Astrocyte (in vitro differentiated cells and primary cell): Measurements from ENCODE around the gene LRRC41. TPM values are rescaled to one million over a fixed set of nuclear protein-coding genes. Genes with fewer than 3 reads are reported as not detected.

ENCODE experiments used
- DNase-seq: peaks from one replicate; pipeline ENCODE4 v3.0.0-alpha.2; 2010; ENCODE audit warnings: low read depth
- FAIRE-seq: peaks from 2 replicates; lab custom pipeline; 2011; peaks lifted over from hg19 to GRCh38; lab: Jason Lieb, UNC
- H2AFZ ChIP-seq: 2 replicates; pipeline ENCODE4 v1.6.0; 2012; ENCODE audit warnings: low read depth, low read length, inconsistent platforms
- H3K27ac ChIP-seq: 2 replicates; pipeline ENCODE4 v1.5.1; 2011; ENCODE audit warnings: low read depth, low read length, inconsistent platforms
- H3K27me3 ChIP-seq: 2 replicates; pipeline ENCODE4 v1.6.0; 2011; ENCODE audit warnings: low read length, inconsistent platforms; ENCODE audit not compliant: insufficient read depth
- H3K36me3 ChIP-seq: 2 replicates; pipeline ENCODE4 v1.5.1; 2011; ENCODE audit warnings: low read length, inconsistent platforms; ENCODE audit not compliant: insufficient read depth
- H3K4me1 ChIP-seq: 2 replicates; pipeline ENCODE4 v1.5.1; 2011; ENCODE audit warnings: low read length, inconsistent platforms; ENCODE audit not compliant: insufficient read depth
- H3K4me2 ChIP-seq: 2 replicates; pipeline ENCODE4 v1.6.0; 2012; ENCODE audit warnings: low read length, inconsistent platforms
- H3K4me3 ChIP-seq: 2 replicates; pipeline ENCODE4 v1.5.1; 2011; ENCODE audit warnings: low read depth, mild to moderate bottlenecking, low read length, inconsistent platforms; ENCODE audit not compliant: insufficient read depth
- H3K79me2 ChIP-seq: 2 replicates; pipeline ENCODE4 v1.6.0; 2012; ENCODE audit warnings: mild to moderate bottlenecking, low read length, inconsistent platforms; ENCODE audit not compliant: insufficient read depth
- H3K9ac ChIP-seq: 2 replicates; pipeline ENCODE4 v1.6.0; 2012; ENCODE audit warnings: mild to moderate bottlenecking, low read length, inconsistent platforms
- H3K9me3 ChIP-seq: 2 replicates; pipeline ENCODE4 v1.5.1; 2012; ENCODE audit warnings: low read depth, mild to moderate bottlenecking, low read length, inconsistent platforms; ENCODE audit not compliant: insufficient read depth
- H4K20me1 ChIP-seq: 2 replicates; pipeline ENCODE4 v1.6.0; 2012; ENCODE audit warnings: low read length, inconsistent platforms; ENCODE audit not compliant: insufficient read depth
- H3K27ac Mint-ChIP-seq: one replicate; pipeline ENCODE4 v1.8.0; 2021; ENCODE audit warnings: mild to moderate bottlenecking, mixed read lengths; ENCODE audit not compliant: unreplicated experiment
- H3K27me3 Mint-ChIP-seq: one replicate; pipeline ENCODE4 v1.8.0; 2021; ENCODE audit warnings: low read depth, mixed read lengths; ENCODE audit not compliant: unreplicated experiment
- H3K36me3 Mint-ChIP-seq: one replicate; pipeline ENCODE4 v1.8.0; 2021; ENCODE audit warnings: low read depth, mixed read lengths; ENCODE audit not compliant: unreplicated experiment
- H3K4me1 Mint-ChIP-seq: one replicate; pipeline ENCODE4 v1.8.0; 2021; ENCODE audit warnings: low read depth, mixed read lengths; ENCODE audit not compliant: unreplicated experiment
- H3K4me3 Mint-ChIP-seq: one replicate; pipeline ENCODE4 v1.8.0; 2021; ENCODE audit warnings: mild to moderate bottlenecking, moderate library complexity, mixed read lengths; ENCODE audit not compliant: unreplicated experiment
- H3K9me3 Mint-ChIP-seq: one replicate; pipeline ENCODE4 v1.8.0; 2021; ENCODE audit warnings: mild to moderate bottlenecking, mixed read lengths; ENCODE audit not compliant: unreplicated experiment
- EZH2 ChIP-seq: IDR thresholded peaks from 2 replicates; pipeline ENCODE4 v1.6.1; 2012; ENCODE audit warnings: mild to moderate bottlenecking, low read length, inconsistent platforms; ENCODE audit not compliant: insufficient read depth
- total RNA-seq: library from RNA; stranded (reverse); gene quantifications from 2 replicates; pipeline ENCODE4 v1.2.1, GENCODE V29; 2021
- TF ChIP-seq, protein P1 (sequence below): IDR thresholded peaks from 2 replicates; pipeline ENCODE4 v1.5.1; 2011; ENCODE audit warnings: low read depth, mild to moderate bottlenecking, inconsistent platforms, low read length, moderate library complexity; ENCODE audit not compliant: insufficient read depth

Gene LRRC41
- total RNA-seq, 1 donor from 2014 or later, result 88.2 TPM

DNA sequence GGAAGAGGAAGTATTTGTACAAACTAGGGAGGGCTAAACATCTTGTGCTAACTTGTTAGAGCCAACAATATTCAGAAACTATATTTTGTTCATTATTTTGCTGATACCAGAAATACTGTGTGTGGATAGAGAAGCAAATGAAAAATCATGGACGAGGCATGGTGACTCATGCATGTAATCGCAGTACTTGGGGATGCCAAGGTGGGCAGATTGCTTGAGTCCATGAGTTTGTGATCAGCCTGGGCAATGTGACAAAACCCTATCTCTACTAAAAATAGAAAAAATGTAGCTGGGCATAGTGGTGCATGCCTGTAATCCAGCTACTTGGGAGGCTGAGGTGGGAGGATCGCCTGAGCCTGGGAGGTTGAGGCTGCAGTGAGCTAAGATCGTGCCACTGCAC, 13.4 kb downstream of the LRRC41 start:
- H3K27me3 Mint-ChIP-seq, result no peaks in the 10 kb centered on the region
- TF ChIP-seq, protein P1, sequence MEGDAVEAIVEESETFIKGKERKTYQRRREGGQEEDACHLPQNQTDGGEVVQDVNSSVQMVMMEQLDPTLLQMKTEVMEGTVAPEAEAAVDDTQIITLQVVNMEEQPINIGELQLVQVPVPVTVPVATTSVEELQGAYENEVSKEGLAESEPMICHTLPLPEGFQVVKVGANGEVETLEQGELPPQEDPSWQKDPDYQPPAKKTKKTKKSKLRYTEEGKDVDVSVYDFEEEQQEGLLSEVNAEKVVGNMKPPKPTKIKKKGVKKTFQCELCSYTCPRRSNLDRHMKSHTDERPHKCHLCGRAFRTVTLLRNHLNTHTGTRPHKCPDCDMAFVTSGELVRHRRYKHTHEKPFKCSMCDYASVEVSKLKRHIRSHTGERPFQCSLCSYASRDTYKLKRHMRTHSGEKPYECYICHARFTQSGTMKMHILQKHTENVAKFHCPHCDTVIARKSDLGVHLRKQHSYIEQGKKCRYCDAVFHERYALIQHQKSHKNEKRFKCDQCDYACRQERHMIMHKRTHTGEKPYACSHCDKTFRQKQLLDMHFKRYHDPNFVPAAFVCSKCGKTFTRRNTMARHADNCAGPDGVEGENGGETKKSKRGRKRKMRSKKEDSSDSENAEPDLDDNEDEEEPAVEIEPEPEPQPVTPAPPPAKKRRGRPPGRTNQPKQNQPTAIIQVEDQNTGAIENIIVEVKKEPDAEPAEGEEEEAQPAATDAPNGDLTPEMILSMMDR, result no peak
- no peak for TF ChIP-seq EZH2
- H3K4me3 ChIP-seq, result no peak overlapping the region
- H4K20me1 ChIP-seq, result peaks cover 24% of the 10 kb centered on the region
- DNase-seq (no peak), FAIRE-seq (no peak)
- no peak overlapping the region for H3K9ac ChIP-seq
- H3K9me3 Mint-ChIP-seq, result no peaks in the 10 kb centered on the region
- H3K36me3 Mint-ChIP-seq, result peaks cover 8% of the 10 kb centered on the region
- no peak overlapping the region for H2AFZ ChIP-seq
- H3K27me3 ChIP-seq, result no peaks in the 10 kb centered on the region
- no peaks in the 10 kb centered on the region for H3K9me3 ChIP-seq
- peaks cover 31% of the 10 kb centered on the region for H3K4me1 Mint-ChIP-seq
- H3K4me3 Mint-ChIP-seq, result peak overlapping the region; percentile 45
- no peak overlapping the region for H3K4me2 ChIP-seq
- no peak overlapping the region for H3K27ac ChIP-seq
- peaks cover 21% of the 10 kb centered on the region for H3K36me3 ChIP-seq
- H3K27ac Mint-ChIP-seq, result peak overlapping the region; percentile 23
- H3K4me1 ChIP-seq, result peaks cover 6% of the 10 kb centered on the region
- peaks cover 6% of the 10 kb centered on the region for H3K79me2 ChIP-seq

DNA sequence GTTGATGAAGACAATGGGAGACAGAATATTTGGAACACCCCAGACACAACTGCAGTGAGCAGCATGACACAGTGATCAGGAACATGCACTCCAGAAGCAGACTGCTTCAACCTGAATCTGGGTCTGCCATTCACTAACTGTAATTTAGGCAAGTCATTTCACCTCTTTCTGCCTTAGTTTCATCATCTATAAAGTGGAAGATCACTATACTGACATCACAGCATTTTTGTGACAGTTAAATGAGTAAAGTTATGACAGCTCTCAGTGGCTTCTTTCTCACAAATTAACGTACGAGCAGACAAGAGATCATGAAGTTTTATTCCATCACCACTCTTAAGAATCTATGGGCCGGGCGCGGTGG, 14.3 kb downstream of the LRRC41 start:
- Histone ChIP-seq H2AFZ (no peak overlapping the region), H3K27me3 (no peaks in the 10 kb centered on the region), H3K27ac (peak overlapping the region; percentile 20), H4K20me1 (peaks cover 30% of the 10 kb centered on the region), H3K36me3 (peaks cover 27% of the 10 kb centered on the region), H3K9ac (no peak overlapping the region), H3K4me1 (peaks cover 6% of the 10 kb centered on the region), H3K4me3 (no peak overlapping the region), H3K4me2 (no peak overlapping the region), H3K79me2 (peaks cover 6% of the 10 kb centered on the region), H3K9me3 (no peaks in the 10 kb centered on the region)
- H3K27me3 Mint-ChIP-seq, result no peaks in the 10 kb centered on the region
- peak overlapping the region; percentile 98 for H3K27ac Mint-ChIP-seq
- H3K36me3 Mint-ChIP-seq, result peaks cover 12% of the 10 kb centered on the region
- H3K4me1 Mint-ChIP-seq, result peaks cover 38% of the 10 kb centered on the region
- H3K4me3 Mint-ChIP-seq, result no peak overlapping the region
- no peaks in the 10 kb centered on the region for H3K9me3 Mint-ChIP-seq
- TF ChIP-seq, protein P1, result no peak
- TF ChIP-seq EZH2, result no peak
- DNase-seq, result no peak
- no peak for FAIRE-seq

DNA sequence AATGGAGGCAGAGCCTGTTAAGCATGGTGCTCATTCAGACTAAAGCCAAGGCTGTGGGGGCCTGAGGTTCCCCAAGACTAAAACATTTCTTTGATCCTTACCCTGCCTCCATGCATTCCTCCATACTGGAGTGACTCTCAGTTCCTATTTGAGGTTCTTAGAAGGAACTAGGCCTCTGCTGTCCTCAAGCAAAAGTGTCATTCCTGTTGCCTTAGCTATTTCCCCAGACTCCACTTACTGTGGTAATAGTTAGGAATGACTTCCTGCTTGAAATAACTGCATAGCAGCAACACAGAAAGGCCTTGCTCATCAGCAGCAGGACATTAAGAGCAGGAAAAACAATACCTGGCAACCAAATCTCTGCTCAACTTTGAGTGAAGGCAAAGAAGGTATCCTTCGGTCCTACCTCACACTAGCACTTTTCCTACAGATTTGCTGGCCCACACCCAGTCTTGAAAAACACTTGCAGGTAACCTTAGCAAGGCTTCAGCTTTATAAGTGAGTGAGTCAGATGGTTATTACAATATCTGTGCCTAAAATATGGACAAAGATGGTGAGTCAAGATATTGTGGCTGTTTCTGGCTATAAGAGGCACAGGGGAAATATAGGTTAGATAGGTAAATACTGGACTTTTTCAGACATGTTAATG, 14.8 kb downstream of the LRRC41 start:
- Histone ChIP-seq H2AFZ (no peak overlapping the region), H3K4me3 (no peak overlapping the region), H3K36me3 (peaks cover 30% of the 10 kb centered on the region), H3K4me1 (peaks cover 6% of the 10 kb centered on the region), H4K20me1 (peaks cover 33% of the 10 kb centered on the region), H3K9me3 (no peaks in the 10 kb centered on the region), H3K79me2 (peaks cover 6% of the 10 kb centered on the region), H3K9ac (no peak overlapping the region), H3K4me2 (no peak overlapping the region), H3K27ac (peak overlapping the region; percentile 20), H3K27me3 (no peaks in the 10 kb centered on the region)
- Mint-ChIP-seq H3K27ac (peak overlapping the region; percentile 98), H3K27me3 (no peaks in the 10 kb centered on the region), H3K4me1 (peaks cover 40% of the 10 kb centered on the region), H3K4me3 (peak overlapping the region; percentile 27), H3K36me3 (peaks cover 15% of the 10 kb centered on the region), H3K9me3 (no peaks in the 10 kb centered on the region)
- FAIRE-seq, result peak; percentile 32
- TF ChIP-seq, protein P1, result no peak
- TF ChIP-seq EZH2, result no peak
- DNase-seq, result peak; percentile 57
